Endothelial cell of hepatic sinusoid (primary cell): Measurements from ENCODE around the gene TCTN1.
"Not testable (repeated sequence)": the region's sequence is repeated elsewhere in the genome, so short reads cannot be mapped to it uniquely, and the experiment has no call there.

Experiments used
- in situ Hi-C: cut with HindIII; loops from 2 replicates; pipeline ENCODE4 v1.10.0; 2017; ENCODE audit warnings: low sequenced_read_pairs

TCTN1 gene

GRCh38 chr12:110637869-110638441 lies 24.0 kb downstream of the TCTN1 start:
- in situ Hi-C loops, result no loop called here

GRCh38 chr12:110638796-110639195 lies 24.9 kb downstream of the TCTN1 start:
- in situ Hi-C loops, result no loop called here

- in situ Hi-C loops, result no loop called here
Measured at GRCh38 chr12:110639336-110640141, 25.6 kb downstream of the TCTN1 start.

GRCh38 chr12:110640275-110641025 lies 26.5 kb downstream of the TCTN1 start:
- in situ Hi-C loops, result no loop called here

GRCh38 chr12:110641521-110641920 lies 27.6 kb downstream of the TCTN1 start:
- in situ Hi-C loops, result no loop called here

GRCh38 chr12:110647631-110648040 lies 33.7 kb downstream of the TCTN1 start:
- in situ Hi-C loops, result no loop called here

- in situ Hi-C loops, result no loop called here
Measured at GRCh38 chr12:110649341-110649847, 35.5 kb downstream of the TCTN1 start.

GRCh38 chr12:110654238-110654637 lies 40.3 kb downstream of the TCTN1 start:
- in situ Hi-C loops, result not testable (repeated sequence)

- in situ Hi-C loops, result no loop called here
Measured at GRCh38 chr12:110656071-110656655, 42.2 kb downstream of the TCTN1 start.

GRCh38 chr12:110657747-110658146 lies 43.8 kb downstream of the TCTN1 start:
- in situ Hi-C loops, result no loop called here

GRCh38 chr12:110658242-110658641 lies 44.3 kb downstream of the TCTN1 start:
- in situ Hi-C loops, result no loop called here

GRCh38 chr12:110658878-110659277 lies 44.9 kb downstream of the TCTN1 start:
- in situ Hi-C loops, result no loop called here

- in situ Hi-C loops, result no loop called here
Measured at GRCh38 chr12:110661337-110661972, 47.5 kb downstream of the TCTN1 start.

GRCh38 chr12:110666892-110667291 lies 53.0 kb downstream of the TCTN1 start:
- in situ Hi-C loops, result no loop called here

GRCh38 chr12:110667671-110668070 lies 53.7 kb downstream of the TCTN1 start:
- in situ Hi-C loops, result no loop called here

- in situ Hi-C loops, result no loop called here
Measured at GRCh38 chr12:110668480-110669192, 54.7 kb downstream of the TCTN1 start.

- in situ Hi-C loops, result no loop called here
Measured at GRCh38 chr12:110669193-110669502, 55.2 kb downstream of the TCTN1 start.

GRCh38 chr12:110670161-110670701 lies 56.3 kb downstream of the TCTN1 start:
- in situ Hi-C loops, result no loop called here

GRCh38 chr12:110676171-110676570 lies 62.2 kb downstream of the TCTN1 start:
- in situ Hi-C loops, result loop anchor here (5.0 kb wide), 1 partner anchor 49 kb away; no protein-coding TSS in a partner anchor
